NT2/D1 (cell line): ENCODE data around the gene CCDC24.

Experiments used
- YY1 ChIP-seq: IDR thresholded peaks from 2 replicates; pipeline ENCODE4 v1.6.1; 2011; ENCODE audit not compliant: insufficient read length, insufficient read depth
- ZNF274 ChIP-seq: IDR thresholded peaks from 2 replicates; pipeline ENCODE4 v1.6.1; 2011; ENCODE audit warnings: mild to moderate bottlenecking, low read depth, low read length

DNA sequence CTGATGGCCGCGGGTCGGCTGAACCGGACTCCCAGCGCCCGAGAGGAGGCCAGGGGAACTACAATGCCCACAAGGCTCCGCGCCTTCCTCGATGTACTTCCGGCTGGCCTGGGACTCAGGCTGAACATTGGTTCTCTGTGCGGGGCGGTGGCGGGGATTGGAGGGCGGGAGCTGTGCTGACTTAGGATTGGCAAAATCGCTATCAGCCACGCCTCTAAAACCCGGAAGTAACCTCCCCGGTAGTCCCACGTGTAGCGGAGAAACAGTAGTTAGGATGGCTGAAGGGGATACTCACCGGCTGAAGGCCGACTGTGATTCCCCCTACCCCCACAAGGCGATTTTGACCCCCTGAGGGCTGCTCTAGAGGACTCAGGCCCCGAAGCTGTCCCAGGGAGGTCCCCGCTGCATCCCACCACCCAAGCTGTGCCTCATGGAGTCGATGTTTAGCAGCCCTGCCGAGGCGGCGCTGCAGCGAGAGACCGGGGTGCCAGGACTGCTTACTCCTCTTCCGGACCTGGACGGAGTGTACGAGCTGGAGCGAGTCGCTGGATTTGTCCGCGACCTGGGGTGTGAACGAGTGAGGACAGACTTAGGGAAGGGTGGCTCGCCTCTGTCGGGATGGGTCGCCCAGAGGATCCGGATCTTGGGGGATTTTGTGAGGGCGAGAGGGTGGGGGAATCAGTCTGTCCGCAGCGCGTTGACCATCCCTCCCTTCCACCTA is 21.5 kb upstream of the CCDC24 start, which contains the start of gene DPH2:
- TF ChIP-seq ZNF274 (no peak), YY1 (no peak)
